GM19438 (cell line): ENCODE data around the gene EFHD2.
"Not testable (repeated sequence)": the region's sequence is repeated elsewhere in the genome, so short reads cannot be mapped to it uniquely, and the experiment has no call there.

Experiments
- ATAC-seq: cut with Tn5 transposase; IDR thresholded peaks from one replicate; pipeline ENCODE4 v1.9.1; 2021; ENCODE audit warnings: low read depth; ENCODE audit not compliant: unreplicated experiment

Gene EFHD2, protein sequence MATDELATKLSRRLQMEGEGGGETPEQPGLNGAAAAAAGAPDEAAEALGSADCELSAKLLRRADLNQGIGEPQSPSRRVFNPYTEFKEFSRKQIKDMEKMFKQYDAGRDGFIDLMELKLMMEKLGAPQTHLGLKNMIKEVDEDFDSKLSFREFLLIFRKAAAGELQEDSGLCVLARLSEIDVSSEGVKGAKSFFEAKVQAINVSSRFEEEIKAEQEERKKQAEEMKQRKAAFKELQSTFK

DNA sequence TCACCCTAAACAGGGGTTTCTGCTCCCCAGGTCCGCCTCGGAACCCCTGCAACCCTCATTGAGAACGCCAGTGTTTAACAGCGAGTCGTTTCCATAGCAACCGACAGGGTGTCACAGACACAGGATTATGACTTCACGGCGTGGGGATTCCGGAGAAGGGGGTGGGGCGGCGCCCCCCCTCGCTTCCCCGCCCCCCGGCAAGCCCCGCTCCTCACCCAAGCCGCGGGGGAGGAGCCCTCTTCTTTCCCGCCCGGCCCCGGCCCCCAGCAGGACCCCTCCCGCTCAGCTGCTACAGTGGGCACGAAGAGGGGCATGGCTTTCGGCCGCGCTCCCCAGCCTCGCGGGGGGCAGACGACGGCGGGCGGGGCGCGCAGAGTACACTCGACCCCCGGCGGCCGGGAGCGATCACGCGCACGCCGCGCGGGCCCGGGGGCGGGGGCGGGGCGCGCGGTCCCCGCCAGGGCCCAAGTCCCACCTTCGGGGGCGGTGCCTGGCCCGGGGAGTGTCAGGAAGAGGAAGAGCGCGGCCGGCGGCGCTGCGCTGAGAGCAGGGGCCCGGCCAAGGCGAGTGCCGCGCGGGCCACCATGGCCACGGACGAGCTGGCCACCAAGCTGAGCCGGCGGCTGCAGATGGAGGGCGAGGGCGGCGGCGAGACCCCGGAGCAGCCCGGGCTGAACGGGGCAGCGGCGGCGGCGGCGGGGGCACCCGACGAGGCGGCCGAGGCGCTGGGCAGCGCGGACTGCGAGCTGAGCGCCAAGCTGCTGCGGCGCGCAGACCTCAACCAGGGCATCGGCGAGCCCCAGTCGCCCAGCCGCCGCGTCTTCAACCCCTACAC lies at the start of gene EFHD2:
TSS of gene EFHD2 (plus strand) at position 501 of the 835 bp plus-strand sequence. CDS start at position 585, 84 bp downstream.
- peak; percentile 77 for ATAC-seq

- ATAC-seq: no peak
Measured at GRCh38 chr1:15360700-15361099, 49.0 kb upstream of the EFHD2 start.

GRCh38 chr1:15362096-15362736 lies 47.5 kb upstream of the EFHD2 start:
- no peak for ATAC-seq

- no peak for ATAC-seq
Measured at GRCh38 chr1:15362737-15363128, 47.0 kb upstream of the EFHD2 start.

GRCh38 chr1:15364740-15365139 lies 44.9 kb upstream of the EFHD2 start:
- ATAC-seq: no peak

- no peak for ATAC-seq
Measured at GRCh38 chr1:15368888-15369287, 40.8 kb upstream of the EFHD2 start.

- no peak for ATAC-seq
Measured at GRCh38 chr1:15370268-15370667, 39.4 kb upstream of the EFHD2 start.

DNA sequence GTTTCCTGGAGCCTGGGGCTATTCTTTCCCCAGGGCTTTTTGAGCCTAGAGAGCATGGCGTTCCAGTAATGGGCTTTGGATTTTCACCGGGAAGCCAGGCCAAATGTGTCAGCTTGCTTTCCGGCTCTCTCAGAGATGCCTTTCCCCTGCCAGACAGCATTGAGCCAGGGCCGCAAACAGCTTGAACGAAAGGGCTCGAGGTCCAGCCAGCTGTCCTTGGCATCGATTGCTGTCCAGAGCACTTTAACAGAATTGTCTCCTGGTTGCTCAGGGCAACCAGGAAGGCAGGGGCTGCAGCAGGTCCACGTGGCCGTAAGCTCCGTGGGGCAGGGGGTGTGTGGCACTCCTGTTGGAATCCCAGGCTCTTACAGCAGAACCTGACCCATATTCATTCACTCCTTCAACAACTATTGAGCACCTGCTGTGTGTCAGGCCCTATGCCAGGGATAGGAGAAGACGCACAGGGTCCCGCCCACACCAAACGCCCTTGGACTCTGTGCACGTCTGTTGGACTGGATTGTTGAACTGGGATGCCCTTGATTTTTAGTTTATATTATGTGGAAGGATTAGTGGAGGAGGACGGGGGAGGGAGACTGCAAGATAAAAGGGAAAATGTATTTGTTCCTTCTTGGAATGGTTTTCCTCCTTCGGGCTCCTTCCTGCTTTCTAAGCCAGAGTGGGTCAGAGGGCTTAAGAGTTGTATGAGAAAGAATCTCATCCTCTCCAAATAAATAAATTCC lies 38.7 kb upstream of the EFHD2 start:
- ATAC-seq: no peak

DNA sequence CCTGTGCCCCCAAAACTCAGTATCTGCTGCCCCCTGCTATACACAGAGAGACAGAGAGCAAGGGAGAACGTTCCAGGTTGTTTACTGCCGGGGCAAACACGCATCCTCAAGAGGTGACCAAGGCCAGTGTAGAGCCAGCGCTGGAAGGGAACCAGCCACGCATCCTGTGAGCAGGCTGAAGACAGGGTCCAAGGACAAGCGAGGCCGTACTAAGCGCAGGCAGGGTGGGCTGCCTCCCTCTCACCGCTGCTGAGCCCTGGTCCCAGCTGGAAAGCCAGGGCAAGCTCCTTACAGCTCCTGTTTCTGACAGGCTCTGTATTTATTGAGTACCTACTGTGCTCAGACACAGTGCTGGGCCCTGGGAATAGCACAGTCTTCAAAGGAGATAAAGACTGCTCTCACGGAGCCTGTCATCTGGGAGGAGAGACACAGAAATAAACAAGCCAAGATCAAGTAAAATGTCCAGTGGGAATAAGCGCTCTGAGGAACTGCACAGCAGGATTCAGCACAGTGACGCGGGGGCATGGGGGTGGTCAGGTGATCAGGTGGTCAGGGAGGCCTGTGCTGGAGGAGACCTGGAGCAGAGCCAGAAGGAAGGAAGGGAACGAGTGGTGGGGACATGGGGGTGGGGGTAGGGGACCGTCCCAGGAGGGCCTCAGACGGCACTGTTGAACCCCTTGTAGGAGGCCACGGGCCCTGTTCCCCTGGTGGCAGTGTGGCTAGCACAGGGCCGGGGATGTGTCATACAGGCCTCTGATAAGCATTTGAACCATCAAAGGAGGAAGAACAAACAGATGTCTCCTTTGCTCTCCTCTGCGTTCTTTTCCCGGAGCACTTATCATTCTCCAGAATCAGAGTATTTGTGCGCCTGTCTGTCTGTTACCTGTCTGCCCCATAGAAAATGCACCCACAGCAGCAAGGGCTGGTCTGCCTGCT lies 37.8 kb upstream of the EFHD2 start:
- ATAC-seq: no peak

GRCh38 chr1:15378729-15379128 lies 31.0 kb upstream of the EFHD2 start:
- no peak for ATAC-seq

DNA sequence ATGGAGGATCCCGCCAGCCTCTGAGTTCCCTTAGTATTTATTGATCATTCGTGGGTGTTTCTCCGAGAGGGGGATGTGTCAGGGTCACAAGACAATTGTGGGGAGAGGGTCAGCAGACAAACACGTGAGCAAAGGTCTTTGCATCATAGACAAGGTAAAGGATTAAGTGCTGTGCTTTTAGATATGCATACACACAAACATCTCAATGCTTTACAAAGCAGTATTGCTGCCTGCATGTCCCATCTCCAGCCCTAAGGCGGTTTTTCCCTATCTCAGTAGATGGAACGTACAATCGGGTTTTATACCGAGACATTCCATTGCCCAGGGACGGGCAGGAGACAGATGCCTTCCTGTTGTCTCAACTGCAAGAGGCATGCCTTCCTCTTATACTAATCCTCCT lies 30.5 kb upstream of the EFHD2 start:
- ATAC-seq: not testable (repeated sequence)

GRCh38 chr1:15380601-15381508 lies 28.8 kb upstream of the EFHD2 start:
- ATAC-seq: no peak

- no peak for ATAC-seq
Measured at GRCh38 chr1:15381805-15382204, 27.9 kb upstream of the EFHD2 start.

GRCh38 chr1:15382601-15383518 lies 26.8 kb upstream of the EFHD2 start:
- no peak for ATAC-seq

DNA sequence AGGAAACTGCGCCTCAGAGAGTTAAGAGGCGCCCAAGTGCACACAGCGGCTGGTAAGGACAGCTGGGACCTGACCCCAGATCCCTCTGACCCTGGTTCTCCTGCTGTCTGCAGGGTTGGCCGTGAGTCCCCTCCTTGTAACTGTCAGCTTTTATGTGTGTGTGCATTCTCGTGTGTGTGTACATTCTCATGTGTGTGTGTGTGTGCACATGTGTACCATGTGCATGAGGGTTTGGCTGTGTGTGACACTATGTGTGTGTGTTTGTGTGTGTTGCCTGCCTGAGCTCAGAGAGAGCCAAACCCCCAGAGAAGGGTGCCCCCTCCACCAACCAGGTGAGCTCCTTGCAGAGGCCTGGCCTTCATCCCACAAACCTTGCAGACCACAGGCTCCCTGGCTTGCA lies 25.9 kb upstream of the EFHD2 start:
- no peak for ATAC-seq

DNA sequence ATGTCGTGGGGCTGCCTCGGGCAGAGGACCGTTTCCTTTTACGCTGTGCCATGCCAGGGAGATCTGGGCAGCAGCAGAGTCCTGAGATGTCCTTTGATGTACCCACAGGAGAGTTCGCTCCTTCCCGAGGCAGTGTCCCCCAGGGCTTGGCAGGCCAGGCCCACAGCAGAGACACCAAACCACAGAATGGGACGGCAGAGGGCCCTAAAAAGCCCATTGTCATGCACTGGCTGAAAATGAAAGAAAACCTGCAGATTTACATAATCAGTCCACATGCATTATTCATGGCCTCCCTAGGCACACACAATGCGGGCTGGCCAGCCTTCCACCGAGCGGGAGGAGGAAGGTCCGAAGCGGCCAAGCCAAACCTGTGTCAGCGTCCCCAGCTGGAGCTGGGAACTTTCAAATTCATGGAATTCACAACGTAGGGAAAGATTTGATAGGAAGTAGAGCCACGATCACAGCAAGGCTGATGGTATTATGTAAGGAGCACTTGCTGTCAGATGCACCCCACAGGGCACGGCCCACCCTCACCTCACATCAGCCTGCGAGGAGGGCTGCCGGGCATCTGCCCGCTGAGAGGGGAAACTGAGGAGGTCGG lies 25.3 kb upstream of the EFHD2 start:
- no peak for ATAC-seq

DNA sequence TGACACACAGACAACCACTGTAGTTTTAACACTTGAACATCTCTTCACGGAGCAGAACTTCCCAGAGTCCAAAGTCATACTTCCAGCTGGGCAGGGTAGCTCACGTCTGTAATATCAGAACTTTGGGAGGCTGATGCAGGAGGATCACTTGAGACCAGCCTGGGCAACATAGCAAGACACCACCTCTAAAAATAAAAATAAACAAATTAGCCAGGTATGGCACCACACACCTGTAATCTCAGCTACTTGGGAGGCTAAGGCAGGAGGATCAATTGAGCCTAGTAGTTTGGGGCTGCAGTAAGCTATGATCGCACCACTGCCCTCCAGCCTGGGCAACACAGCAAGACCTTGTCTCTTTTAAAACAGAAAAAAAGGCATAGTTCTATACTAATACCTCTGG lies 24.3 kb upstream of the EFHD2 start:
- no peak for ATAC-seq
